Measurements from ENCODE around the gene GPR156.
"Not testable (repeated sequence)": the region's sequence is repeated elsewhere in the genome, so short reads cannot be mapped to it uniquely, and the experiment has no call there.

GPR156 gene

GRCh38 chr3:120274739-120275167, 10.3 kb downstream of the GPR156 start:
- DNase-seq (ENCODE audit: low read depth in 2 of 2) = no peak

GRCh38 chr3:120272286-120272685, 12.7 kb downstream of the GPR156 start:
- no peak for DNase-seq (ENCODE audit: low read depth in 2 of 2)

GRCh38 chr3:120265989-120266388, 19.0 kb downstream of the GPR156 start:
- no peak for DNase-seq (ENCODE audit: low read depth in 2 of 2)

GRCh38 chr3:120264963-120265362, 20.1 kb downstream of the GPR156 start:
- DNase-seq (ENCODE audit: low read depth in 2 of 2) = no peak

GRCh38 chr3:120263792-120264191, 21.2 kb downstream of the GPR156 start:
- DNase-seq (ENCODE audit: low read depth in 2 of 2) = no peak

- DNase-seq (ENCODE audit: low read depth in 2 of 2) = no peak
These were observed 27.0 kb downstream of the GPR156 start for GRCh38 chr3:120258009-120258408.

- no peak for DNase-seq (ENCODE audit: low read depth in 2 of 2)
These were observed 39.6 kb downstream of the GPR156 start for GRCh38 chr3:120245386-120245785.

- no peak for DNase-seq (ENCODE audit: low read depth in 2 of 2)
These were observed 40.2 kb downstream of the GPR156 start for GRCh38 chr3:120244834-120245225.

- no peak for DNase-seq (ENCODE audit: low read depth in 2 of 2)
These were observed 45.4 kb downstream of the GPR156 start for GRCh38 chr3:120239644-120240043.

GRCh38 chr3:120227710-120228347, 57.2 kb downstream of the GPR156 start:
- DNase-seq (ENCODE audit: low read depth in 2 of 2) = no peak

GRCh38 chr3:120224237-120224636, 60.8 kb downstream of the GPR156 start:
- DNase-seq (ENCODE audit: low read depth in 2 of 2) = no peak

- no peak for DNase-seq (ENCODE audit: low read depth in 2 of 2)
These were observed 66.0 kb downstream of the GPR156 start for GRCh38 chr3:120218981-120219380.

- DNase-seq (ENCODE audit: low read depth in 2 of 2) = not testable (repeated sequence)
These were observed 68.4 kb downstream of the GPR156 start for GRCh38 chr3:120216633-120217032.

GRCh38 chr3:120214176-120214575, 70.8 kb downstream of the GPR156 start:
- no peak for DNase-seq (ENCODE audit: low read depth in 2 of 2)

- no peak for DNase-seq (ENCODE audit: low read depth in 2 of 2)
These were observed 72.5 kb downstream of the GPR156 start for GRCh38 chr3:120212505-120212904.

GRCh38 chr3:120209425-120209824, 75.6 kb downstream of the GPR156 start:
- DNase-seq (ENCODE audit: low read depth in 2 of 2) = no peak

- DNase-seq (ENCODE audit: low read depth in 2 of 2) = no peak
These were observed 80.7 kb downstream of the GPR156 start for GRCh38 chr3:120204338-120204737.

- DNase-seq (ENCODE audit: low read depth in 2 of 2) = no peak
These were observed 81.4 kb downstream of the GPR156 start for GRCh38 chr3:120203621-120204020.

GRCh38 chr3:120203016-120203415, 82.0 kb downstream of the GPR156 start:
- no peak for DNase-seq (ENCODE audit: low read depth in 2 of 2)

GRCh38 chr3:120202363-120202762, 82.7 kb downstream of the GPR156 start:
- DNase-seq (ENCODE audit: low read depth in 2 of 2) = no peak

GRCh38 chr3:120200493-120201235, 84.4 kb downstream of the GPR156 start:
- no peak for DNase-seq (ENCODE audit: low read depth in 2 of 2)

- no peak for DNase-seq (ENCODE audit: low read depth in 2 of 2)
These were observed 86.6 kb downstream of the GPR156 start for GRCh38 chr3:120198305-120198878.

GRCh38 chr3:120196812-120197211, 88.2 kb downstream of the GPR156 start:
- no peak for DNase-seq (ENCODE audit: low read depth in 2 of 2)
